B cell (primary cell): ENCODE results near the gene SLC30A2.

Experiments
- EZH2 ChIP-seq: IDR thresholded peaks from 2 replicates; pipeline ENCODE4 v1.6.1; 2012; ENCODE audit warnings: borderline replicate concordance, low read depth, mild to moderate bottlenecking, moderate library complexity, low read length; ENCODE audit not compliant: insufficient read depth, poor library complexity, severe bottlenecking
- TF ChIP-seq, protein P1 (sequence below): fragments of 200-600 bp; IDR thresholded peaks from one replicate; pipeline ENCODE4 v1.8.0; 2022; ENCODE audit warnings: antibody characterized with exemption, mild to moderate bottlenecking

DNA sequence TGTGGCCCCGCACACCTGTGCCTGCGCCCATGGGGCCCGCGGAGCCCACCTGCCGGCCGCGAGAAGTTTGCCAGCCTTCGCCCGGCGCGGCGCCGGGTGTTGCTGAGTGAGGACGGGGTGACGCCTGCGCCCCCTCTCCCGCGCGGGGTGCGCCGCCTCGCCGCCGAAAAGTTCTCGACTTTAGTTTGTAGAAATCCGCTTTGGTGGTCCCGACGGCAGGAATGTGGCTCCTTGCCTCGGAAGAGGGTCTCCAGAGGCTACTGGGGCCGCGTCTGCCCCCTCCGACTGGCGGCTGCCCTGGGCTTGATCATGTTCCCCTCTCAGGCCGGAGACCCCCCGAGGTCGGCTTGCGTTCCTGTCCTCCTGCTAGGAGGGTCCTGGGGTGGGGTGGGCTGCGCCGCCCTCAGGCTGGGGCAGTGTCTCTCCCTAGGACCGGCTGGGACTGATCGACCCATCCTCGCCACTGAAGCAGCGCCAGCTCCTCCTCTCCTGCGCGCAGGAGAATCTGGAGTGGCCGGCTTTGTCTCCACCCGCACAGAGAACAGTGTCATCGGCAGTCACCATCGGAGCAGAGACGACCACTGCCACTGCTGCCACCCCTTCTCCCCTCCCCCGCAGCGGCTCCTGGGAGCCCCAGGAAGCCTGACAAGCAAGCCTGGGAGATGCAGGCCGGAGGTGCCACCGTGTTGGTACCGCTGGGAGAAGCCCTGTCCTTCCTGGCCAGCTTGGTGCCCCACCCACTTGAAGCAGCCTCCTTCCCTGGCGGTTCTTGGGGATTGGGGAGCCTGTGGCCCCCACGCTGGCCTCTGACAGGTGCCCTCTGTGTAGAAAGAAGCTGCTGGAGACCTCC, 553 bp upstream of the SLC30A2 start:
- TF ChIP-seq, protein P1, sequence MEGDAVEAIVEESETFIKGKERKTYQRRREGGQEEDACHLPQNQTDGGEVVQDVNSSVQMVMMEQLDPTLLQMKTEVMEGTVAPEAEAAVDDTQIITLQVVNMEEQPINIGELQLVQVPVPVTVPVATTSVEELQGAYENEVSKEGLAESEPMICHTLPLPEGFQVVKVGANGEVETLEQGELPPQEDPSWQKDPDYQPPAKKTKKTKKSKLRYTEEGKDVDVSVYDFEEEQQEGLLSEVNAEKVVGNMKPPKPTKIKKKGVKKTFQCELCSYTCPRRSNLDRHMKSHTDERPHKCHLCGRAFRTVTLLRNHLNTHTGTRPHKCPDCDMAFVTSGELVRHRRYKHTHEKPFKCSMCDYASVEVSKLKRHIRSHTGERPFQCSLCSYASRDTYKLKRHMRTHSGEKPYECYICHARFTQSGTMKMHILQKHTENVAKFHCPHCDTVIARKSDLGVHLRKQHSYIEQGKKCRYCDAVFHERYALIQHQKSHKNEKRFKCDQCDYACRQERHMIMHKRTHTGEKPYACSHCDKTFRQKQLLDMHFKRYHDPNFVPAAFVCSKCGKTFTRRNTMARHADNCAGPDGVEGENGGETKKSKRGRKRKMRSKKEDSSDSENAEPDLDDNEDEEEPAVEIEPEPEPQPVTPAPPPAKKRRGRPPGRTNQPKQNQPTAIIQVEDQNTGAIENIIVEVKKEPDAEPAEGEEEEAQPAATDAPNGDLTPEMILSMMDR = no peak
- no peak for TF ChIP-seq EZH2
